Peyer's patch (tissue), 4 donors: ENCODE measurements around the gene AGO1. TPM values are rescaled to one million over a fixed set of nuclear protein-coding genes. Genes with fewer than 3 reads are reported as not detected.

Source experiments
- DNase-seq, 3 donors: peaks; one replicate each; pipeline ENCODE4 v3.0.0-alpha.2; 2017 to 2019
- H3K27ac ChIP-seq, 4 donors: fragments of 200-600 bp; sonication (generic); one replicate each; pipeline ENCODE4 v1.5.1; 2016 to 2019
- H3K27me3 ChIP-seq, 2 donors: fragments of 200-600 bp; sonication (generic); one replicate each; pipeline ENCODE4 v1.5.1; 2019
- H3K36me3 ChIP-seq, 3 donors: fragments of 200-600 bp; sonication (generic); one replicate each; pipeline ENCODE4 v1.5.1; 2016 to 2019
- H3K4me1 ChIP-seq, 4 donors: fragments of 200-600 bp; sonication (generic); one replicate each; pipeline ENCODE4 v1.5.1; 2016 to 2019
- H3K4me3 ChIP-seq, 4 donors: fragments of 200-600 bp; sonication (generic); 1 replicate in 3 of 4; 2 replicates in 1 of 4; pipeline ENCODE4 v1.5.1; 2016 to 2019; ENCODE audit warnings: mild to moderate bottlenecking in 1 of 4
- H3K9me3 ChIP-seq, 4 donors: fragments of 200-600 bp; sonication (generic); one replicate each; pipeline ENCODE4 v1.5.1; 2016 to 2019; ENCODE audit warnings: mild to moderate bottlenecking in 1 of 4
- POLR2A ChIP-seq, 2 donors: fragments of 450-650 bp; IDR thresholded peaks; one replicate each; pipeline ENCODE4 v1.5.1; 2017; ENCODE audit warnings: antibody characterized with exemption in 2 of 2, mild to moderate bottlenecking in 2 of 2, moderate library complexity in 2 of 2
- total RNA-seq, 4 donors: library from RNA; depleted of rRNA; stranded (reverse); fragments of >200 nt; gene quantifications; one replicate each; pipeline ENCODE4 v1.1.0, GENCODE V29; 2016
- TF ChIP-seq, protein P1 (sequence below), 6 experiments: fragments of 450-650 bp in 4 of 6; fragments of 200-600 bp in 2 of 6; sonication (generic) in 1 of 6; IDR thresholded peaks; one replicate each; pipeline ENCODE4 v1.5.1; 2017 to 2019; ENCODE audit warnings: antibody characterized with exemption in 6 of 6, mild to moderate bottlenecking in 3 of 6, moderate library complexity in 1 of 6

AGO1 gene
- total RNA-seq, 4 donors from 2014 or later = 27.0 to 39.7 (median 31.7) TPM

DNA sequence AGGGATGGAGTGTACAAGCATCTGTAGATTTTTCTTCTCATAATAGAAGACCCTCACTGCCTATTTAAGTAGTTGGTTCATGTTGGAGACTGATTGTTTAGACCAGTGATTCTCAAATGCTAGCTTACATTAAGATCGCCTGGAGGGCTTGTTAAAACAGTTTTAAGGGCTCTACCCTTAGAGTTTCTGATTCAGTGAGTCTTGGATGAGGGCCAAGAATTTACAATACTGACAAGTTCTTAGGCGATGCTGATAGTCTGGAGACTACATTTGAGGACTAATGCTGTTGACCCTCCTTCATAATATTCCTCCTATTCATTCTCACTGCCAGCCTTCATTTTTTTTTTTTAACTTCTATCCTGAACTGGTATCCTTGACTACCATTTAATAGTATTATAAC, 32.7 kb downstream of the AGO1 start:
- H3K4me3 ChIP-seq = no peak overlapping the region
- no peaks in the 10 kb centered on the region for H3K9me3 ChIP-seq
- H3K4me1 ChIP-seq = no peaks in the 10 kb centered on the region
- no peak overlapping the region for H3K27ac ChIP-seq
- TF ChIP-seq, protein P1, sequence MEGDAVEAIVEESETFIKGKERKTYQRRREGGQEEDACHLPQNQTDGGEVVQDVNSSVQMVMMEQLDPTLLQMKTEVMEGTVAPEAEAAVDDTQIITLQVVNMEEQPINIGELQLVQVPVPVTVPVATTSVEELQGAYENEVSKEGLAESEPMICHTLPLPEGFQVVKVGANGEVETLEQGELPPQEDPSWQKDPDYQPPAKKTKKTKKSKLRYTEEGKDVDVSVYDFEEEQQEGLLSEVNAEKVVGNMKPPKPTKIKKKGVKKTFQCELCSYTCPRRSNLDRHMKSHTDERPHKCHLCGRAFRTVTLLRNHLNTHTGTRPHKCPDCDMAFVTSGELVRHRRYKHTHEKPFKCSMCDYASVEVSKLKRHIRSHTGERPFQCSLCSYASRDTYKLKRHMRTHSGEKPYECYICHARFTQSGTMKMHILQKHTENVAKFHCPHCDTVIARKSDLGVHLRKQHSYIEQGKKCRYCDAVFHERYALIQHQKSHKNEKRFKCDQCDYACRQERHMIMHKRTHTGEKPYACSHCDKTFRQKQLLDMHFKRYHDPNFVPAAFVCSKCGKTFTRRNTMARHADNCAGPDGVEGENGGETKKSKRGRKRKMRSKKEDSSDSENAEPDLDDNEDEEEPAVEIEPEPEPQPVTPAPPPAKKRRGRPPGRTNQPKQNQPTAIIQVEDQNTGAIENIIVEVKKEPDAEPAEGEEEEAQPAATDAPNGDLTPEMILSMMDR (IDR thresholded peaks at IDR 0.05) = no peak
- TF ChIP-seq POLR2A (IDR thresholded peaks at IDR 0.05) = no peak
- peaks cover 0 to 96% (median 0%) of the 10 kb centered on the region in 3 donors for H3K36me3 ChIP-seq
- no peak for DNase-seq
- no peaks in the 10 kb centered on the region for H3K27me3 ChIP-seq

DNA sequence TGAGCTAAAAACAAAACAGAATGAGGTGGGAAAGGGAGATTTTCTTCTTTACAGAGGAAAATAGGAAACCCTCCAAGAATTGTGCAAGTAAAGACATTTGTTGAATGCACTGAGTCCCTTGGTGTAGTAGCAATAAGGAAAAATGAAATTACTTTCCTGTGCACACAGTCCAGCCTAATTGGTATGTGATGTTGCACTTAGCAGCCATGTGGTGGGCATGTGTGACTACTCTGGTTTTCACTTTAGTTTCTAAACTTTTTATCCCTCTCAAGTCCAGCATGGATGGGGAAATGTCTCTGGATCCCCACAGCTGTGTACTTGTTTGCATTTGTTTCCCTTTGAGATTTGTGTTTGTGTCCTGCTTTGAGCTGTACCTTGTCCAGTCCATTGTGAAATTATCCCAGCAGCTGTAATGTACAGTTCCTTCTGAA, 40.8 kb downstream of the AGO1 start:
- H3K4me3 ChIP-seq = no peak overlapping the region
- no peak overlapping the region for H3K27ac ChIP-seq
- no peak for DNase-seq
- H3K4me1 ChIP-seq = no peaks in the 10 kb centered on the region
- TF ChIP-seq, protein P1 (IDR thresholded peaks at IDR 0.05) = no peak
- TF ChIP-seq POLR2A (IDR thresholded peaks at IDR 0.05) = no peak
- H3K36me3 ChIP-seq = peaks cover 0 to 25% (median 0%) of the 10 kb centered on the region in 3 donors
- no peaks in the 10 kb centered on the region for H3K9me3 ChIP-seq
- H3K27me3 ChIP-seq = no peaks in the 10 kb centered on the region

DNA sequence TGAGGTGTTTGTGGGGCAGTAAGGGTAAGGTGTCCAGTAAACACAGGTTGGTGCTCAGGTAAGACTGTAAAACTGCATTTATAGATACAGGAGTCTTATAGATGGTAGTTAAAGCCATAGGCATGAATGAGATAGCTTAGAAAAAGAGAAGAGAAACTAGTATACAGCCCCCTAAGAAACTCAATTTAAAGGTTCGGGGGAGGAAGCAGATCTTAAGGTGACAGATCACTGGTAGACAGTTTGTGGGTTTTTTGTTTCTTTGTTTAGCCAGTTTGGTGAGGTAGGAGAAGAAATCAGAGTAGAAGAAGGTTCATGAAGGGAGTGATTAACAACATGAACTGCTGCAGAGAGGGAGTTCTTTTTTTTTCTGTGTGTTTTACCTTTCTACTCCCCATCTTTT, 41.8 kb downstream of the AGO1 start:
- H3K9me3 ChIP-seq = no peaks in the 10 kb centered on the region
- no peaks in the 10 kb centered on the region for H3K27me3 ChIP-seq
- H3K27ac ChIP-seq = no peak overlapping the region
- no peak for DNase-seq
- no peaks in the 10 kb centered on the region for H3K4me1 ChIP-seq
- TF ChIP-seq, protein P1 (IDR thresholded peaks at IDR 0.05) = no peak
- no peak for TF ChIP-seq POLR2A (IDR thresholded peaks at IDR 0.05)
- H3K4me3 ChIP-seq = no peak overlapping the region
- H3K36me3 ChIP-seq = peaks cover 0 to 15% (median 0%) of the 10 kb centered on the region in 3 donors

DNA sequence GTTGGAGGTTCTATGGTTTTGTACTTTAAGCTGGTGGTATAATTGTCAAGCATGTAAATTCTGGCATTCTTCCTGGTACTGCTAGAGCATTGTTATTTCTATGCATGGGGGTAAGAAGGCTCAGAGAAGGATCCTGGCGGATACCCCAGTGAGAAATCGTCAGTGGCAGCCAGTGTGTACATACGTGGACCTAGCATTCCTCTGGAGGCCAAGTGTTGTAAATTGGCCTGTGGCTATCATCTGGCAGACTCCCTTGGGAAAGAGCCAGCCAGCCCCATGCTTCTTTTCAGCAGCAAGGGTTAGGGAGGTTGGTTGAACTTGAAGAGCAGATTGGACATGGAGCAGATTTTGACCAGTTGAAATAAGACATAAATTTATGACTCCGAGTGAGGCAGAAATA, 42.7 kb downstream of the AGO1 start:
- no peak overlapping the region for H3K27ac ChIP-seq
- TF ChIP-seq POLR2A (IDR thresholded peaks at IDR 0.05) = no peak
- TF ChIP-seq, protein P1 (IDR thresholded peaks at IDR 0.05) = no peak
- H3K27me3 ChIP-seq = no peaks in the 10 kb centered on the region
- no peak overlapping the region for H3K4me3 ChIP-seq
- no peaks in the 10 kb centered on the region for H3K9me3 ChIP-seq
- peaks cover 0 to 3% (median 0%) of the 10 kb centered on the region in 4 donors for H3K4me1 ChIP-seq
- no peak for DNase-seq
- peaks cover 0 to 8% (median 0%) of the 10 kb centered on the region in 3 donors for H3K36me3 ChIP-seq

DNA sequence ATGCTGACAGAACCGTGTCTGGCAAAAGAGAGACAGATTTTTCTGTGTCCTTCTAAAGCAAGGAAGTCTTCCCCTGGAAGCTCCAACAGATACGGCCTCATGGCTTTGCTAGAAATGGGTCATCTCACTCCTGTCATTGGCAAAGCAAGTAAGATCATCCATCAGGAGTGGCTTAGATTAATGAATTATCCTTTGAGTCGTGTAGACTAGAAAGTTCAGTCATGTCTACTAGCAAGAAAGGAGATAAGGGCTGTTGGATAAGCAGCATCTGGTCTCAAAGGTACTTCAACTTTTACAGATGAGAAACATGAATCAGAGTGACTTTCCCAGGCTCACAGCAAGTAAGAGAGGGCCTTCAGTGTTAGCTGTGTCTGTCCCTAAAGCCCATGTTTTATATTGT, 44.5 kb downstream of the AGO1 start:
- Histone ChIP-seq H3K4me1 (peaks cover 0 to 7% (median 5%) of the 10 kb centered on the region in 4 donors), H3K9me3 (no peaks in the 10 kb centered on the region), H3K4me3 (no peak overlapping the region), H3K27ac (no peak overlapping the region), H3K27me3 (no peaks in the 10 kb centered on the region), H3K36me3 (no peaks in the 10 kb centered on the region)
- TF ChIP-seq, protein P1 (IDR thresholded peaks at IDR 0.05) = no peak
- no peak for TF ChIP-seq POLR2A (IDR thresholded peaks at IDR 0.05)
- DNase-seq = no peak
